A549 (cell line): Measurements from ENCODE around the gene SPPL2C.

ENCODE experiments used
- CEBPB ChIP-seq, 2 experiments: fragments of >200 bp in 1 of 2; sonication (Bioruptor Twin) in 1 of 2; formaldehyde crosslinking in 1 of 2; IDR thresholded peaks; 2 replicates each; pipeline ENCODE4 v1.6.1; 2012 to 2016
- CHD4 ChIP-seq: fragments of 200-600 bp; sonication (generic); IDR thresholded peaks from 2 replicates; pipeline ENCODE4 v1.6.1; 2016; ENCODE audit warnings: antibody characterized with exemption, mild to moderate bottlenecking, borderline replicate concordance
- KDM5A ChIP-seq: fragments of 200-600 bp; sonication (generic); IDR thresholded peaks from 2 replicates; pipeline ENCODE4 v1.6.1; 2016; ENCODE audit warnings: antibody characterized with exemption, mild to moderate bottlenecking
- POLR2A ChIP-seq: IDR thresholded peaks from 2 replicates; pipeline ENCODE4 v1.6.1; 2012; ENCODE audit warnings: mild to moderate bottlenecking, low read length
- POLR2AphosphoS2 ChIP-seq: conservative IDR thresholded peaks from 2 replicates; pipeline ENCODE4 v1.6.1; 2012; ENCODE audit warnings: low read length, improper control_type of control experiment, inconsistent platforms
- RAD21 ChIP-seq, 2 experiments: fragments of >200 bp in 1 of 2; sonication (Bioruptor Twin) in 1 of 2; formaldehyde crosslinking in 1 of 2; IDR thresholded peaks in 1 of 2; conservative IDR thresholded peaks in 1 of 2; 2 replicates in 1 of 2; 3 replicates in 1 of 2; pipeline ENCODE4 v1.6.1; 2012 to 2018; ENCODE audit warnings: inconsistent platforms in 1 of 2
- RARB ChIP-seq: fragments of 250-450 bp; sonication (Bioruptor Pico); IDR thresholded peaks from 2 replicates; pipeline ENCODE4 v1.8.0; 2021; ENCODE audit warnings: mild to moderate bottlenecking, moderate library complexity
- RFX5 ChIP-seq: fragments of 450-650 bp; IDR thresholded peaks from 2 replicates; pipeline ENCODE4 v1.7.1; 2014; ENCODE audit warnings: antibody characterized with exemption, mild to moderate bottlenecking, moderate library complexity
- SMC3 ChIP-seq: fragments of >200 bp; sonication (Bioruptor Twin); formaldehyde crosslinking; IDR thresholded peaks from 3 replicates; pipeline ENCODE4 v1.6.1; 2018; ENCODE audit warnings: inconsistent platforms
- TF ChIP-seq, protein P1 (sequence below): fragments of >200 bp; sonication (Bioruptor Twin); formaldehyde crosslinking; IDR thresholded peaks from 3 replicates; pipeline ENCODE4 v1.5.1; 2016
- TF ChIP-seq, protein P2 (sequence below): fragments of 200-600 bp; sonication (generic); IDR thresholded peaks from 2 replicates; pipeline ENCODE4 v1.6.1; 2016; ENCODE audit warnings: antibody characterized with exemption, mild to moderate bottlenecking, moderate library complexity

- TF ChIP-seq CHD4 (no peak), POLR2A (no peak), KDM5A (no peak), POLR2AphosphoS2 (no peak), RAD21 (conservative IDR thresholded peaks at IDR 0.05 in 1 of 2, IDR thresholded peaks at IDR 0.05 in 1 of 2) (no peak), RARB (CRISPR knock-in tag) (no peak), RFX5 (no peak), SMC3 (no peak), CEBPB (IDR thresholded peaks at IDR 0.05) (no peak)
- TF ChIP-seq, protein P1, sequence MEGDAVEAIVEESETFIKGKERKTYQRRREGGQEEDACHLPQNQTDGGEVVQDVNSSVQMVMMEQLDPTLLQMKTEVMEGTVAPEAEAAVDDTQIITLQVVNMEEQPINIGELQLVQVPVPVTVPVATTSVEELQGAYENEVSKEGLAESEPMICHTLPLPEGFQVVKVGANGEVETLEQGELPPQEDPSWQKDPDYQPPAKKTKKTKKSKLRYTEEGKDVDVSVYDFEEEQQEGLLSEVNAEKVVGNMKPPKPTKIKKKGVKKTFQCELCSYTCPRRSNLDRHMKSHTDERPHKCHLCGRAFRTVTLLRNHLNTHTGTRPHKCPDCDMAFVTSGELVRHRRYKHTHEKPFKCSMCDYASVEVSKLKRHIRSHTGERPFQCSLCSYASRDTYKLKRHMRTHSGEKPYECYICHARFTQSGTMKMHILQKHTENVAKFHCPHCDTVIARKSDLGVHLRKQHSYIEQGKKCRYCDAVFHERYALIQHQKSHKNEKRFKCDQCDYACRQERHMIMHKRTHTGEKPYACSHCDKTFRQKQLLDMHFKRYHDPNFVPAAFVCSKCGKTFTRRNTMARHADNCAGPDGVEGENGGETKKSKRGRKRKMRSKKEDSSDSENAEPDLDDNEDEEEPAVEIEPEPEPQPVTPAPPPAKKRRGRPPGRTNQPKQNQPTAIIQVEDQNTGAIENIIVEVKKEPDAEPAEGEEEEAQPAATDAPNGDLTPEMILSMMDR, result no peak
- TF ChIP-seq, protein P2, sequence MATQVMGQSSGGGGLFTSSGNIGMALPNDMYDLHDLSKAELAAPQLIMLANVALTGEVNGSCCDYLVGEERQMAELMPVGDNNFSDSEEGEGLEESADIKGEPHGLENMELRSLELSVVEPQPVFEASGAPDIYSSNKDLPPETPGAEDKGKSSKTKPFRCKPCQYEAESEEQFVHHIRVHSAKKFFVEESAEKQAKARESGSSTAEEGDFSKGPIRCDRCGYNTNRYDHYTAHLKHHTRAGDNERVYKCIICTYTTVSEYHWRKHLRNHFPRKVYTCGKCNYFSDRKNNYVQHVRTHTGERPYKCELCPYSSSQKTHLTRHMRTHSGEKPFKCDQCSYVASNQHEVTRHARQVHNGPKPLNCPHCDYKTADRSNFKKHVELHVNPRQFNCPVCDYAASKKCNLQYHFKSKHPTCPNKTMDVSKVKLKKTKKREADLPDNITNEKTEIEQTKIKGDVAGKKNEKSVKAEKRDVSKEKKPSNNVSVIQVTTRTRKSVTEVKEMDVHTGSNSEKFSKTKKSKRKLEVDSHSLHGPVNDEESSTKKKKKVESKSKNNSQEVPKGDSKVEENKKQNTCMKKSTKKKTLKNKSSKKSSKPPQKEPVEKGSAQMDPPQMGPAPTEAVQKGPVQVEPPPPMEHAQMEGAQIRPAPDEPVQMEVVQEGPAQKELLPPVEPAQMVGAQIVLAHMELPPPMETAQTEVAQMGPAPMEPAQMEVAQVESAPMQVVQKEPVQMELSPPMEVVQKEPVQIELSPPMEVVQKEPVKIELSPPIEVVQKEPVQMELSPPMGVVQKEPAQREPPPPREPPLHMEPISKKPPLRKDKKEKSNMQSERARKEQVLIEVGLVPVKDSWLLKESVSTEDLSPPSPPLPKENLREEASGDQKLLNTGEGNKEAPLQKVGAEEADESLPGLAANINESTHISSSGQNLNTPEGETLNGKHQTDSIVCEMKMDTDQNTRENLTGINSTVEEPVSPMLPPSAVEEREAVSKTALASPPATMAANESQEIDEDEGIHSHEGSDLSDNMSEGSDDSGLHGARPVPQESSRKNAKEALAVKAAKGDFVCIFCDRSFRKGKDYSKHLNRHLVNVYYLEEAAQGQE, result no peak
Observed at GRCh38 chr17:45847747-45848146, 3.1 kb downstream of the SPPL2C start.
